ENCODE data around the gene CFAP61.
A peak's percentile ranks its signal among the peaks of the same experiment; 100 is the strongest.
"Not testable (repeated sequence)": the region's sequence is repeated elsewhere in the genome, so short reads cannot be mapped to it uniquely, and the experiment has no call there.

CFAP61 gene, protein sequence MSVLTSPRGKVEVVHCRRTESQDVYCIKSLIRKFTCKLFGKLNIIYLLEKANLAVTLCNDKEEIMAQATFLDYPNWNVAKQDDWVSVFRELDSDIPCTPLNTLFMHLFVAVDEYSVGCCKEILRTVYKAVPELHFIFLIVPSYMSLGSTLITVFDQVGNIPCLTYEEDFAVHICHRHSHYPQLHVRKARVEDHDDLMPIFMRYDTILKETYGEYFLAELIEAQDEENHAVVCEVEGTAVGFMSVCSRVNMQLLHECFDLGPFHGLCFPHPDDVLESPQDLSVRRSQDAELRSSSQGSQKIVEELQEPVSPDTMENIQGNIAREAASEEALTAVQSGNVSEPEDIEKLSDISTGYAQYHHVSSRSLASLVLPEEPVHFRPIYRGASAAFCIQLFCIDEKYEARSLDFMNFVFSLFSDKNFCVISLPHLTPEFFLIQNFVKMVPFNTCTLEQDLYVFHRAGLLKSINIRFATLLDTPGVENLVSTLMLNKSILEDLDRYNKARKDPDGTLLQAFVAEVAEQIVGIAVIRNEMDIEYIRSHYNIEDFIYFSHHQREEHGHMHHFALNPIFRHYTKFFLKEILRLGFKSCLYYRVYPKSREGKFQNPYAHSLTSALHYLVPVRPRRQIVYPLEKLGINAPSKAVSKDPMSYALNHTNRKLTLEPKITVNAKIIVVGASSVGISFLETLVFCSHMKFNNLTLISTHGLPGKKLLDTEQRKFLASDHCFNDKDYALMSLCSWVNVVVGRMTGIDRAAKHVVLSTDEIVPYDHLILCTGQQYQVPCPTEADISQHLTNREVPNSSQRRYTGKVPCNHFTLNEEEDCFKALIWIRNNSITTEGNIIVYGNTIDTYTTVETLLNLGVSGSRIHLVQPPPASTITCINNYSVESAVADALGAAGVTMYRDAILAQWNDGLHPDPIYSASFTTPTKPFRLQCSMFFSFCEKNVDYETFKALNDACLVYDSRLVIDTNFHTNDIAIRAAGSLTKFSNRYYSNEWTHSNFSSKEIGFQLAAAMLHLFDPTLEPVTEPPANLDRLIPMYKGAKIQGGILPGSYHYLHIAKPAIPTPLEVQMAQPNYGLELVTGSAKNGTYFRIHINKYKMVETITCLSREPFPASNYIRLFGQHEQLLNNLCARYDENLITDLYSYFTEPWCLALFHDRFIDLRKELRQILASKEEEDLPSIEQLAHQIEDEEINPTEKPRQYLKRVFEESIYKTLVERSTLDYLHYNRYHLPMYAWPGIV

DNA sequence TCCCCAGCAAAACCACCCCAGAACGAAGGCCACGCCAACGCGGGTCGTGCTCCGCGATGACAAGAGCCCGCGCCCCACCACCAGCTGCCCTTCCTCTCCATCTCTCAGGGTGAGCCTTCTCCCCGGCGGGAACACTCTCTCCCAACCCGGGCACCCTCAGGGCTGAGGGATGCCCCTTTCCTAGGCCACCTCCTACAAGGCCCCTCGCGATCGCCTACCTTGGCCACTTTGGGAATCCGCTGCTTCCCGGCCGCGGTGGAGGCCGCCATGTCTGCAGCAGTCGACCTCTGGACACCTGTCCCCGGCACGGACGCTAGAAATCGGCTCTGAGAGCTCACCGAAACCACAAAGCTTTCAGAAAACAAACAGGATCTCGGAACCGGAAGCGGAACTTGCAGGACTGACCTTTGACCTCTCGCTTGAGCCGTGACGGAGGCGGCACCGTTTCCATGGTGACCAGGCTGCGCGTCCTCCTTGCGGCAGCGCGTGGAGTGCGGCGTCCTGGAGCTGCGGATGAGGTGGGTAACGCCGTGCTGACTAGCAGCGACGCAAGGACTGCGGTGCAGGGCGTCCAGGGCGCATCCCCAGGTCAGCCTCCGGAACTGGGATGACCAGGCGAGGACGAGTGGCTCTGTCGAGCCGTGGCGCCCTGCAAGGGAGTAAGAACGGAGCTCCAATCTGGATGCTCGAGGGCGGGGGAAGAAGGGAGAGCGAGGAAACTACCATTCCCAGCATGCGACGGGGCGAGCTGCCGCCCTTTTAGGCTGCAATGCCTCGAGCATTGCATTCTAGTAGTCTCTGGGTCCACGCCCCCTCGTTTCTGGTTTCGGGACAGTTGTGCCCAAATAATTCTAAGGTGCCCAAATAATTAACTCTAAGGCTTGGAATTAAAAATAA is at the start of gene CFAP61, which contains the start of gene CRNKL1:
Gene CFAP61, plus strand, starts transcription at position 459 of the 897 bp plus-strand sequence. CDS start 4,122 bp downstream, outside the sequence.
Gene CRNKL1, minus strand, starts transcription at position 393 of the 897 bp plus-strand sequence. Its CDS starts 124 bp downstream, at position 269.
- DNase-seq (ENCODE audit: low spot score) = peak; percentile 98

DNA sequence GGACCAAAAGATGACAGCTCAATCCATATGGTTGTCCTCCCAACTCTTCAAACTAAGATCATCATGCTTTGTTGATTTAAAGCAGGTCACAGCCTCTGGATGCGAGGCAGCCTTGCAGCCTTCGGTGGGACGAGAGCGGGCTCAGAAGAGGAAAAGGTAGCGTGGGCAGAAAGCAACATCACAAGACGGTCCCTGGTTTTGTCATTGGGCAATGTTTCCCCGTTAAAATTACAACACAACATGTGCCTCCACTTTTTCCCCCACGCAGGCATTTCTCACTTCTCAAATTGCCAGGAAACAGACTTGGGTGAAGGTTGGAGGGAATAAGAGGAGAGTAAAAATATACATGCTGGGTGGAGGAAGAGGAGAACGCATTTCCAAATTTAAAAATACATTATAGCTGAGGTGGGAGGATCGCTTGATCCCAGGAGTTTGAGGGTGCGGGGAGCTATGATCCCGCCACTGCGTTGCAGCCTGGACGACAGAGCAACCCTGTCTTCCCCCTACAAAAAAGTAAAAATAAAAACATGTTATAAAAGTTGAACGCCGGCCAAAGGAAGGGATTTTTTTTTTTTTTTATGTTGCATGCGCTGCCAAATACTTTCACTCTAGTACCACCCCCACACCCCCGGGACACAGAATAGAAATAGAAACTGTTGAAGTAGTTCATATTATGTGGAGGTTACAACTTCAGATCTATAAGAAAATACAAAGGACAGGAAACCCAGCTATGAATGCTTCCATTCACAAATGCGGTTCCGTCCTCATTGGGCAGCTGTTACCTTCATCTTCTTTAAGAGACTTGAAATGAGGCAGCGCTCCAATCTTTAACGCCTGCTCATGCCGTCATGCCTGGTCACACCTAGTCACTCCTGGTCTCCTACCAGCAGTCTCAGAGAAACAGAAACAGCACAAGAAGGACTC is 49.0 kb upstream of the CFAP61 start:
- no peak for DNase-seq (ENCODE audit: low spot score)

DNA sequence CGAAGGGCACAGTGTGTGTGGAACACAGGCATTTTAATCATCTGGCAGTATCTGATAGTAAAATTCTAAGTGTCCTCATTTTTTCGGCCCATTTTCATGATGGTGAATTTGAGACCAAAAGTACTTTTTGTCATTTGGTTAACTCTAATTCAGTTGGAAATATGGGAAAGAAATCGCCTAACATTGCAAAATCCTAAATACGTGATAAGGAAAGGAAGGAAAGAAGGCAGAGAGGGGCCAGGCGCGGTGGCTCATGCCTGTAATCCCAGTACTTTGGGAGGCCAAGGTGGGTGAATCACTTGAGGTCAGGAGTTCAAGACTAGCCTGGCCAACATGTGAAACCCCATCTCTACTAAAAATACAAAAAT is 48.4 kb upstream of the CFAP61 start:
- not testable (repeated sequence) for DNase-seq (ENCODE audit: low spot score)

DNA sequence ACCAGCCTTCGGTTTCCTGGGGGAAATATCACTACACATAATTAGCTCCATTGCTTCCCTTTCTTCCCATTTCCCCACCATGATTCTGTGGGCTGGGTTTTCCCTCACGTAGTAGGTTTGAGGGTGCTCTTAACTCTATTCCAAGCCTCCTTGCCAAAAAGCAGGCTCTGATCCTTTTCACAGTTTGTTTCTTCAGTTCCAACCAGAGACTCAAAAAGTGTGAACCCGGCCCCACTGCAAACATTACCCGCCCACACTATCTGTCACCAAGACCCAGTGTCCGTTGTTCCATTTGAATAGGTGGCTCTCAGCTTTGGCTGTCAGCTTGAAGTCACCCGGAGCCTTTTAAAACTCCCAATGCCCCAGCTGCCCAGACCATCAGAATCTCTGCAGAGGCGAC is 47.0 kb upstream of the CFAP61 start:
- DNase-seq (ENCODE audit: low spot score) = no peak

DNA sequence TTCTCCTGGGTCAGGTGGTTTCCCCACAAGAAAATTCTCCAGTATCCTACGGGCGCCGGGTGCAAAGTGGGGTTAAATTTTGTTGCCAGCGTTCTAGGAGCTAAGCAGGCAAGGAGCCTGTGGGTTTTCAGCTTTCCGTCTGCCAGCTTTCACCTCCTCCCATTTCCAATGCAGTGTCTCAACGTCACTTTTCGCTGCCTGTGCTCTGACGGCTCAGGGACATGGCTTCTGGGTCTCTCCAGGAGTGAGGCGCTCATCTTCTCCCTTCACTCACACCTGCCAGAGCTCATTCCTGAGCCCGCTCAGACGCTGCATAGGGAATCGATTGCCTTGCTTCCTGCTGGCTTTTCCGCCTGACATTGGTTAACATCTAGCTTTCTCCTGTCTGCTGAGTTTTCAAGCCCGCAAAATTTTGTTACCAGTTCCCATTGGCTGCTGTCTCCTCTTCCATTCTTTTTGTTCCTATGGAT is 42.5 kb upstream of the CFAP61 start:
- no peak for DNase-seq (ENCODE audit: low spot score)

DNA sequence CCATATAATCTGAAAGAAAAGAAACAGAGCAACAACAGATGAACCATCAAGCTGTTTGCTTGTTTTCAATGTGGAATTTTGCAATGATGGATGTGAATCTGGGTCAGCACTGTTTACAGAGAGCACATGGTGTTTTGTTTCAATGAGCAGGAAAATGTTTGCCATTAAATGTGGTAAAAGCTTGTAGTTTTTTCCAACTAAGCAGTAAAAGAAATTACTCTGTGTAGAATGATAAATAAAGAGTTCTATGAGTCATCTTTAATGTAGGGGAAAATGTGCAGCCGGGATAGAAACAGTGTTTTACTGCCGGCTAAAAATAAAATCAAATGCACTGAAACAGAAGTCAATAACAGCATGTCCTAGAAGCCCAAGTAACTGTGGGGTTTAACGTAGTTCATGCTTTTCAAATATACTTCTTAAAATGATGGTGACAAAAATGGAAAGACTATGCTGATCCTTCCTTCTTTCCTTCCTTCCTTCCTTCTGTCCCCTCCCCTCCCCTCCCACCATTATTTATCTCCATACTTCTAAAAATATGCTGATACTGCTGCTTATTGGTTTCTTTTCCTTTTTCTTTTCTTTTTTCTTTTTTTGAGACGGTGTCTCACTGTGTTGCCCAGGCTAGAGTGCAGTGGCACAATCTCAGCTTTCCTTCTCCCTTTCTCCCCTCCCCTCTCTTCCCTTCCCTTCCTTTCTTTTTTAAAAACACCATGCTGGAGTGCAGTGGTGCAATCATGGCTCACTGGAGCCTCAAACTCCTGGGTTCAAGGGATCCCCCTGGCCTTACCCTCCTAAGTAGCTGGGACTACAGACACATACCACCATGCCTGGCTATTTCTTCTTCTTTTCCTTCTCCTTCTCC is 41.5 kb upstream of the CFAP61 start:
- DNase-seq (ENCODE audit: low spot score) = no peak

DNA sequence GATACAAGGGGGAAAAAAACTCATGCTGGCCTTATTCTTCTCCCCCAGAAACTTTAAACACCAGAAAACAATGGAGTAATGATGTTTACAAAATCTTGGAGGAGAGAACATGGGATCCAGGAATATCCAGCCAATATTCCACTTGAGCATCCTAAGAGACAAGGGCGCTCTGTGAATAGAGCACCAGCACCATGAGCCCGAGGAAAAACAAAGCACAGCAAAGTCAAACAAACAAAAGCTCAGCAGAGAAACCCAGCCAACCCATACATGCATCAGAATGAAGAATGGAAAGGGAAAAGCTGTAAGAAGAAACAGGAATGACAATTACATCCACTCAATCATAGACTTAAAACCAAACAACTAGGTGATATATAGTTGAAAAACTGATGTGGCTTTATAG is 39.8 kb upstream of the CFAP61 start:
- DNase-seq (ENCODE audit: low spot score) = no peak

DNA sequence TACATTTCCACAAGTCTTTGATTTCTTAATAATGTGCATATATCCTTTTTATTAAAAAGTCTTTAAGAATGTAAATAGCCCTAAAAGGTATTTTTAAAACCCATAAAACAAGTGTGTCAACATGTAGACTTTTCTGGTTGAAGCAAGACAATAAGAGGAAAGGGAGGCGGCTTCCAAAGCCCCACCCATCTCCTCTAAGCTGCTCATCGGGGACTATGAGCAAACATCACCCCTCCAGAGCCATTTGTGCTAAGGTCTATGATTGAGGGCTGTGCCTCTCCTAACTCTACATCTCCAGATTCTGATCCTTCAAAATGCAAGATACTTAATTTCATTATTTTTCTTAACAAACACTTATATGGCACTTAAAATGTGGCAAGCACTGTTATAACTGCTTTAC is 37.7 kb upstream of the CFAP61 start:
- DNase-seq (ENCODE audit: low spot score) = no peak

DNA sequence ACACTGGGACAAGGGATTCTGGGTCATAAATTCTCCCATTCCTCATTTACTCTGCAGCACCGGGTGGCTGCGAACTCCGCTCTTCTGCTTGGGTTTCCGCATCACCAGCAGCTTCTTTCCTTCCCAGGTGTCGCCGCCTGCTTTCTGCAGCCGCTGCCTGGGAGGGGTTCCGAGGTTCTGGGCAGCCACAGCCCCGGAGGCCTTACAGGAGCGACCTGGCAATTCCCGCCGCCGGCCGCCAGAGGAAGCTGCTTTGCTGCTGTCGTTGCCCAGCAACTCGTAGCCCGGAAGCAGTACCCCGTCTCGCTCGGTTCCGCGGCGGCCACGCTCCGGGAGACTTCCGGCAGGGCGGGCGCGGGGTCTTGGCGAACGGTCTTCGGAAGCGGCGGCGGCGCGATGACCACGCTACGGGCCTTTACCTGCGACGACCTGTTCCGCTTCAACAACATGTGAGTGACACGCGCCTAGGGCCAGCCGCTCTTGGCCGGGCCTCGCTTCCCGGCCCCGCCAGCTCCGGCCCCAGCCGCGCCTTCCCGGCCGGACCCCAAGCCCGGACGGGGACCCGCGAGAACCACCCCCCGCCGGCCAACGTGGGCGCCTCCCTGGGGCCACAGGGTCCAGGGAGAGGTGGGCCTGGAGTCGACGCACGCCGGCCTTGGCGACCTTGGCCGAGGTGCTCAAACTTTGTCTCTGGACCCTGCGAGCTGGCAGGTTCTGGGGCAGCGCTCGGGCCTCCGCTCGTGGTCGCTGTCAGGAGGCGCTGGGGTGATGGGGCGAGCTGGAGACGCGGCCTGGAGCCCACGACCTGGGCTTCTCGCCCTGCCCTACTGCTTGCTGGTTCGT is 35.1 kb upstream of the CFAP61 start, which contains the start of gene NAA20:
Gene NAA20, plus strand, starts transcription at position 362 of the 843 bp plus-strand sequence. Its CDS starts 35 bp downstream, at position 397.
- peak; percentile 93 for DNase-seq (ENCODE audit: low spot score)

DNA sequence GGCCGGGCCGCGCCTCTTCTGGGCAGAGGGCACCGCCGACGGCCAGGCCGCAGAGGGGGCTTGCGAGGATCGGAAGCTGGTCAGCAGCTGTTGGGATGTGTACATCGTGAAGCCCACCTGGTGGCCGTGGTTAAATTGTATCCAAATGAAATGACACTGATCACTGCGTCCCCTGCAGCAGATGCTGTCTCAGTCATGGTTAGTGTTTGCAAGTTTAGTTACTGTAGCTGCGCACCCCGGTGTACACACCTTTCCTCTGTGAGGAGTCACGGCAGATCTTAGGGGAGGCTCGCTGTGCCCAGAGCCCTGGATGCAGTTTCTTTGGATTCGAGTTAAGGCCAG is 34.5 kb upstream of the CFAP61 start:
- peak; percentile 59 for DNase-seq (ENCODE audit: low spot score)

DNA sequence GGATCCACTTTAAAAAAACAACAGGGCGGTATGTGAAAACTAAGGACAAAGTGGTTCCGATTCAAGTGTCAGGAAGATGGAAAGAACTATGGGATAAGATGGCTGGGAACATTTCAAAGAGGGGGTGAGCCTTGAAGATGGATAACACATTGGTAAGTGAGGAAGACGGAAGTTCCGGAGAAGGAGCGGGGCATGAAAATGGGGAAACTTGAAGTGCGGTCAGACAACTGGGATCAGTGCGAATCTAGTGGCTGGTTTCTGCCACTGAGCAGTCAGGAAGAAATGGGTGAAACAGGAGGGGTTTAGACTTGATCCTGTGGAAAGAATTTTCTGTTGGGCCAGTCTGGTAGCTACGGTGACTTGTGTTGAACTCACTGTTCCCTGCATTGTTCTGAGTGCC is 34.0 kb upstream of the CFAP61 start:
- DNase-seq (ENCODE audit: low spot score) = no peak

DNA sequence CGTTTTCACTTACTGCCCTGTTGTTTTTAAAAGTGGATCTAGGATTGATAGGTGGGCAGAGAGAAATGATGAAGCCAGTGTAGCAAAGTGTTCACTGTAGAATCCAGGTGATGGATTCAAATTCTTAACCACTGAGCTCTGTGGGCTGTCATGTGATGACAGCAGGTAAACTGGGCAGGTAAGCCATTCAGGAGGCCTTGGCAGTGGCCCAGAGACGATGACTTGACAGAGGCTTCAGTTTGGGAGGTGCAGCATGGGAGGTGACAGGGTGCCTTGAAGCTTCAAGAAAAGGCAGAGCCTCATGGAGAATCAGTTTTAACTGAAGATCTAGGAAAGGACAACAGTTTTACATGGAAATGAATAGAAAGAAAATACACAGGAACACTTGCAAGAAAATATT is 33.2 kb upstream of the CFAP61 start:
- no peak for DNase-seq (ENCODE audit: low spot score)

DNA sequence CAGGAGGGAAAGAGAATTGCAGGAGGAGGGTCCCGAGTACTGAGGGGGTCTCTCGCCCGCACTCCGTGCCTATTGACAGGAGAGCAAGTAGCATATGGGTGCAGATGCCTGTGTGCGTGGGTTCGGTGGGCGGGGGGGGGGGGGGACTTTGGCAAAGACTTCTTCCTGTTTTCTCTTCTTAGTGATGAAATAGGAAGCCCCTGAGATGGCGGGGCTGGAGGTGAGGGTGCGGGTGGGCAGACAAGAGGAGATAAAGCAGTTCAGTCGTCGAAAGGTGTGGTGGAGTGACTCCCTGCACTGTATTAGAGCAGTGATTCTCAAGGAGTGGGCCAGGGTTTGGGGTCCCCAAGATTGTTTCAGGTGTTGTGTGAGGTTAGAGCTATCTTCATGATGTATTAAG is 31.4 kb upstream of the CFAP61 start:
- DNase-seq (ENCODE audit: low spot score) = no peak

DNA sequence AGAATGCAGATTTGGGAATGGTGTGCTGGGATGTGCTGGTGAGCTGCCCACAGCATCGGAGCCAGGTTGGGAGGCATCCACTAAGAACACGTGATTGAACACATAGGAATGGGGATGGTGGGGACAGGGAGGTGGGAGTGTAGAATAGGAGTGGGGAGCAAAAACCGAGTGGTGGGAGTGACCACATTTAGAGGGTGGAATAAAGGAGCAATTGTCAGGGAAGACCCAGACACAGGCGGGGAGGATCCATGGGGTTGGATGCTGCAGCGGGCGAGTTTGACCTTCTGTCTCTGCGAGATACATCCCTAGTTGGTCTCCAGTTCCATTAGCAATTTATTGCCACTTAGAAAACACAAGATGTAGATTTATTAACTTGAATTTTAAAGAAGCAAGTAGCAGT is 30.5 kb upstream of the CFAP61 start:
- no peak for DNase-seq (ENCODE audit: low spot score)

DNA sequence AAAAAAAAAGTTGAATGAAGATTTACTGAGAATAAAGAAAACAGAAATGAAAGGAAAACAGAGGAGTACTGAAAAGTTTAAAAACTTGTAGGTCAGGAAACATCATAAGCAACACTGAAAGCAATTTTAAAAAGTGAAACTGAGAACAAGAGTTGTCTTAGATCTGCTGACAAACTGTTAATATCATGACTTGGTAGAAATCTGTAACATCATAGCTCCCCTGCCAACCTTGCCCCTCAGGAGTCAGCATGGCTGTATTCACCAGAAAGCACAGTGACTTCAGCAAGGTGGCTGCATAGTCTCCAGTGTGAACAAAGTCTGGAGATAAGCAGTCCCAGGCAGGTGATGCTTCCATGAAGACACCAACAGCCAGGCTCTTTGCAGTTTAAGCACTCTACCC is 29.8 kb upstream of the CFAP61 start:
- no peak for DNase-seq (ENCODE audit: low spot score)

DNA sequence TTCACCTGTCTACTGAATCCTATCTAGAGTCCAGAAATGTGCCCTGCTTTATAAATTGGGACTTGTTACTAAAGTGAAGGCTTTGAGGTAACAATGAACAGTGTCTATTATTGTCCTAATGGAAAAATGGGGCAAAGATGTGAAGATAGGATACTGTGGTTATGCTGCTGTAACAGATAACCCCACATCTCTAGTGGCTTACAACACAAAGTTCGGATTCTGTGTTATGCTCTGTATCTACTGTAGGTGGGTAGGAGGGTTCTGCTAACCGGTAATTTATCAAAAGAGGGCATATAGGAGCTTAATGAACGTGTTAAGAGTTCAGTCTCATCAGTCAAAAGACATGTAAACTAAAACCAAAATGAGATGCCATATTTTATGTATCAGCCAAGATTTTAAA is 28.9 kb upstream of the CFAP61 start:
- DNase-seq (ENCODE audit: low spot score) = no peak

DNA sequence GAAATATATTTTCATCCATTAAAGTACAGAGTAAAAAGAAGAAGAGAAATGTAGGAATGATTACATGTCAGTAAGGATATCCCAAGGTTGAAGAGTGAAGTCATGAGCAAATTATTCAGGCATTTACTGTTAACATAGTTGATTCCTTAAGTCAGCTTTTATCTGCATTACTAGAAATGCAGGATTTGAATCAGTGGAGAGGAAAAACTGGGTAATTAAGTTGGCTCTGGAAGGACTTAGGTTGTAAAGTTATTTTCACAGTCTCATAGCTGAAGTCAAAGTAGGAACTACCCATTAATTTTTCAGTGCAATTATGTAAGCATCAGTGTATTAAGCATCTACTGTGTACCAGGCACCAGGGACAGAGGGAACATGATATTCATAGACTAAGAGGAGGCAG is 27.4 kb upstream of the CFAP61 start:
- no peak for DNase-seq (ENCODE audit: low spot score)

DNA sequence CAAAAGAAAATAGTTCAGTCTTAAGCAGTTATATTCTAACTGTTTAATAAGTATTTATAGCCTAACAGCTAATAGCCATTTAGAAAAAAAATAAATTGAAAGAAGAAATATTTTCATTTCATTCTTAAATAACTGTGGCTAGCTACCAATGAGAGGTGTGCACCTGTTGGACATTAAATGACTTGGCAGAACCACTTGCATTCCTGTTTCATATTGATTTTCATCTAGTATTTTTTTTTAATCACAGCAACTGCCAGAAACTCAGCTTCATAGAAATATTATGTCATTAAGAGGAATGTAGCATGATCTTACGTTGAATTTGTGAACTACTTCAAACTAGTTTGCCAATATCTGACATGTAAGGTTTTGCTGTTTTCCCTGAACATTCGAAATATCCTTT is 25.0 kb upstream of the CFAP61 start:
- DNase-seq (ENCODE audit: low spot score) = no peak

Measured in NAMALWA (cell line).